NCI-H2107 treated with DMSO at 0.1 percent for 48 hours (cell line): Measurements from ENCODE around the gene PCGF3.
"Not testable (repeated sequence)": the region's sequence is repeated elsewhere in the genome, so short reads cannot be mapped to it uniquely, and the experiment has no call there.

ENCODE experiments used
- DNase-seq: peaks from one replicate; lab custom pipeline; 2025; ENCODE audit not compliant: unreplicated experiment; lab: John Stamatoyannopoulos, UW

Gene PCGF3

GRCh38 chr4:703336-704197 lies 2.1 kb upstream of the PCGF3 start:
- DNase-seq = no peak

GRCh38 chr4:704198-704891 lies 1.3 kb upstream of the PCGF3 start:
- no peak for DNase-seq

GRCh38 chr4:704971-705277 lies 708 bp upstream of the PCGF3 start:
- no peak for DNase-seq

GRCh38 chr4:706083-706633 lies 526 bp downstream of the PCGF3 start:
- DNase-seq = not testable (repeated sequence)

GRCh38 chr4:706834-707598 lies 1.4 kb downstream of the PCGF3 start:
- no peak for DNase-seq

- DNase-seq = no peak
Observed at GRCh38 chr4:707929-708630, 2.4 kb downstream of the PCGF3 start.

GRCh38 chr4:708631-708933 lies 3.0 kb downstream of the PCGF3 start:
- DNase-seq = no peak

- no peak for DNase-seq
Observed at GRCh38 chr4:709348-709747, 3.7 kb downstream of the PCGF3 start.

GRCh38 chr4:710116-710515 lies 4.5 kb downstream of the PCGF3 start:
- no peak for DNase-seq

- no peak for DNase-seq
Observed at GRCh38 chr4:710916-711315, 5.3 kb downstream of the PCGF3 start.

- no peak for DNase-seq
Observed at GRCh38 chr4:712093-712492, 6.5 kb downstream of the PCGF3 start.

- DNase-seq = no peak
Observed at GRCh38 chr4:712916-713632, 7.4 kb downstream of the PCGF3 start.

GRCh38 chr4:714087-714486 lies 8.5 kb downstream of the PCGF3 start:
- DNase-seq = no peak

GRCh38 chr4:717601-718320 lies 12.1 kb downstream of the PCGF3 start:
- DNase-seq = no peak

GRCh38 chr4:718460-718859 lies 12.8 kb downstream of the PCGF3 start:
- no peak for DNase-seq

GRCh38 chr4:720111-720860 lies 14.7 kb downstream of the PCGF3 start:
- no peak for DNase-seq

- DNase-seq = no peak
Observed at GRCh38 chr4:721261-722168, 15.9 kb downstream of the PCGF3 start.

GRCh38 chr4:722169-722725 lies 16.6 kb downstream of the PCGF3 start:
- DNase-seq = no peak
